GM12873 (cell line): ENCODE results near the gene IL36RN.

ENCODE experiments used
- CTCF ChIP-seq: IDR thresholded peaks from 2 replicates; pipeline ENCODE4 v1.5.1; 2012; ENCODE audit warnings: low read depth, mild to moderate bottlenecking, moderate library complexity, low read length, control low read depth; ENCODE audit not compliant: insufficient read depth; ENCODE audit errors: missing control alignments

The IL36RN gene

GRCh38 chr2:113104054-113104611 lies 45.1 kb downstream of the IL36RN start:
- no peak for TF ChIP-seq CTCF

GRCh38 chr2:113105047-113105785 lies 46.2 kb downstream of the IL36RN start:
- no peak for TF ChIP-seq CTCF

GRCh38 chr2:113111121-113111520 lies 52.1 kb downstream of the IL36RN start:
- TF ChIP-seq CTCF: no peak

- no peak for TF ChIP-seq CTCF
Observed at GRCh38 chr2:113111823-113112287, 52.9 kb downstream of the IL36RN start.

GRCh38 chr2:113112441-113112840 lies 53.4 kb downstream of the IL36RN start:
- TF ChIP-seq CTCF: no peak

- no peak for TF ChIP-seq CTCF
Observed at GRCh38 chr2:113112871-113113270, 53.9 kb downstream of the IL36RN start.

GRCh38 chr2:113113807-113114206 lies 54.8 kb downstream of the IL36RN start:
- TF ChIP-seq CTCF: no peak
